Uterus (tissue), 4 donors: ENCODE data around the gene GSPT1. TPM values are rescaled to one million over a fixed set of nuclear protein-coding genes. Genes with fewer than 3 reads are reported as not detected.

Experiments
- DNase-seq, 2 donors: peaks; one replicate each; pipeline ENCODE4 v3.0.0-alpha.2; 2019 to 2020
- H3K27ac ChIP-seq, 2 donors: fragments of 200-600 bp; sonication (generic); 1 replicate in 1 of 2; 2 replicates in 1 of 2; pipeline ENCODE4 v1.5.1; 2016 to 2018
- H3K27me3 ChIP-seq, 2 donors: fragments of 200-600 bp; sonication (generic); one replicate each; pipeline ENCODE4 v1.5.1; 2018 to 2019; ENCODE audit warnings: control low read depth in 1 of 2
- H3K36me3 ChIP-seq, 2 donors: fragments of 200-600 bp; sonication (generic); one replicate each; pipeline ENCODE4 v1.5.1; 2019; ENCODE audit warnings: control low read depth in 1 of 2
- H3K4me1 ChIP-seq, 2 donors: fragments of 200-600 bp; sonication (generic); one replicate each; pipeline ENCODE4 v1.5.1; 2018 to 2019; ENCODE audit warnings: control low read depth in 1 of 2
- H3K4me3 ChIP-seq, 2 donors: fragments of 200-600 bp; sonication (generic); 1 replicate in 1 of 2; 2 replicates in 1 of 2; pipeline ENCODE4 v1.5.1; 2018 to 2019; ENCODE audit warnings: mild to moderate bottlenecking in 1 of 2
- H3K9me3 ChIP-seq, 2 donors: fragments of 200-600 bp; sonication (generic); one replicate each; pipeline ENCODE4 v1.5.1; 2019; ENCODE audit warnings: control low read depth in 1 of 2
- CTCF ChIP-seq, 4 experiments: fragments of 200-600 bp in 2 of 4; fragments of 450-650 bp in 2 of 4; sonication (generic) in 2 of 4; IDR thresholded peaks; one replicate each; pipeline ENCODE4 v1.5.1; 2016 to 2019; ENCODE audit warnings: antibody characterized with exemption in 4 of 4, mild to moderate bottlenecking in 2 of 4, moderate library complexity in 1 of 4
- POLR2A ChIP-seq, 2 donors: fragments of 450-650 bp; IDR thresholded peaks; one replicate each; pipeline ENCODE4 v1.6.1; 2016; ENCODE audit warnings: antibody characterized with exemption in 2 of 2, mild to moderate bottlenecking in 1 of 2, moderate library complexity in 1 of 2
- intact Hi-C: fragments of 100-400 bp; cut with DNase I; formaldehyde crosslinking; loops from one replicate; pipeline ENCODE4 v1.15.1; 2023; ENCODE audit warnings: low total_unique reads
- total RNA-seq, 4 donors: library from RNA; depleted of rRNA in 3 of 4; stranded (reverse); fragments of >200 nt in 3 of 4; gene quantifications; one replicate each; pipeline versions ENCODE4 v1.1.0 to v1.2.4, GENCODE V29; 2014 to 2023
- donor health status: DM: yes; HTN: yes; CAD: no.

Gene GSPT1
- total RNA-seq, 4 donors from 2014 or later: 33.2 to 73.7 (median 64.7) TPM

GRCh38 chr16:11915114-11915643 is 577 bp downstream of the GSPT1 start:
- Histone ChIP-seq H3K27me3 (no peaks in the 10 kb centered on the region), H3K4me1 (peaks cover 4 to 12% of the 10 kb centered on the region in 2 donors), H3K27ac (peak overlapping the region; percentile 86 to 93), H3K4me3 (peak overlapping the region; percentile 70 to 96), H3K36me3 (no peaks in the 10 kb centered on the region), H3K9me3 (no peaks in the 10 kb centered on the region)
- DNase-seq: peak in 1 of 2 donors; percentile 20
- intact Hi-C loops: no loop called here
- TF ChIP-seq POLR2A (IDR thresholded peaks at IDR 0.05): no peak
- no peak for TF ChIP-seq CTCF (IDR thresholded peaks at IDR 0.05)

GRCh38 chr16:11914210-11915113 is 1.3 kb downstream of the GSPT1 start:
- peak overlapping the region; percentile 70 to 96 for H3K4me3 ChIP-seq
- no peak for TF ChIP-seq POLR2A (IDR thresholded peaks at IDR 0.05)
- TF ChIP-seq CTCF (IDR thresholded peaks at IDR 0.05): no peak
- H3K27me3 ChIP-seq: no peaks in the 10 kb centered on the region
- no peak for DNase-seq
- H3K4me1 ChIP-seq: peaks cover 10 to 18% of the 10 kb centered on the region in 2 donors
- H3K36me3 ChIP-seq: no peaks in the 10 kb centered on the region
- intact Hi-C loops: no loop called here
- H3K9me3 ChIP-seq: no peaks in the 10 kb centered on the region
- peak overlapping the region; percentile 86 to 93 for H3K27ac ChIP-seq

- TF ChIP-seq CTCF (IDR thresholded peaks at IDR 0.05): no peak
- no peak for TF ChIP-seq POLR2A (IDR thresholded peaks at IDR 0.05)
- intact Hi-C loops: no loop called here
- Histone ChIP-seq H3K4me3 (peak overlapping the region in 1 of 2 donors; percentile 96), H3K4me1 (peaks cover 16 to 19% of the 10 kb centered on the region in 2 donors), H3K27me3 (no peaks in the 10 kb centered on the region), H3K36me3 (no peaks in the 10 kb centered on the region), H3K27ac (no peak overlapping the region), H3K9me3 (no peaks in the 10 kb centered on the region)
- DNase-seq: no peak
These were observed 2.2 kb downstream of the GSPT1 start for GRCh38 chr16:11913425-11914079.

GRCh38 chr16:11909653-11910545 is 5.9 kb downstream of the GSPT1 start:
- intact Hi-C loops: no loop called here
- Histone ChIP-seq H3K4me3 (no peak overlapping the region), H3K4me1 (peaks cover 12 to 19% of the 10 kb centered on the region in 2 donors), H3K36me3 (no peaks in the 10 kb centered on the region), H3K27ac (peak overlapping the region; percentile 28 to 51), H3K27me3 (no peaks in the 10 kb centered on the region), H3K9me3 (no peaks in the 10 kb centered on the region)
- DNase-seq: peak in 1 of 2 donors; percentile 18
- TF ChIP-seq CTCF (IDR thresholded peaks at IDR 0.05) (no peak), POLR2A (IDR thresholded peaks at IDR 0.05) (no peak)
